Muscle layer of colon (tissue), 2 donors: Measurements from ENCODE around the gene ZNF791.
A peak's percentile ranks its signal among the peaks of the same experiment; 100 is the strongest.
"Not testable (repeated sequence)": the region's sequence is repeated elsewhere in the genome, so short reads cannot be mapped to it uniquely, and the experiment has no call there.

Experiments used
- H3K27ac ChIP-seq: one replicate; pipeline ENCODE4 v1.7.0; 2013; ENCODE audit warnings: low read depth, mild to moderate bottlenecking, low read length, moderate library complexity
- H3K27me3 ChIP-seq, 2 donors: one replicate each; pipeline ENCODE4 v1.7.0; 2013; ENCODE audit warnings: low read length in 2 of 2, mild to moderate bottlenecking in 2 of 2; ENCODE audit not compliant: insufficient read depth in 2 of 2, control insufficient read depth in 1 of 2
- H3K36me3 ChIP-seq: one replicate; pipeline ENCODE4 v1.7.0; 2013; ENCODE audit warnings: mild to moderate bottlenecking, low read length; ENCODE audit not compliant: insufficient read depth
- H3K4me1 ChIP-seq: one replicate; pipeline ENCODE4 v1.7.0; 2013; ENCODE audit warnings: mild to moderate bottlenecking, low read length; ENCODE audit not compliant: insufficient read depth
- H3K4me3 ChIP-seq, 2 donors: one replicate each; pipeline ENCODE4 v1.7.0; 2013; ENCODE audit warnings: low read length in 2 of 2, low read depth in 1 of 2, mild to moderate bottlenecking in 1 of 2, moderate library complexity in 1 of 2
- H3K9ac ChIP-seq: one replicate; pipeline ENCODE4 v1.7.0; 2013; ENCODE audit warnings: low read length
- H3K9me3 ChIP-seq: one replicate; pipeline ENCODE4 v1.7.0; 2013; ENCODE audit warnings: mild to moderate bottlenecking, low read length
- donor health status: abdominal sarcoma.
- donor health status: Adenocarcinoma of cecum.

ZNF791 gene

DNA sequence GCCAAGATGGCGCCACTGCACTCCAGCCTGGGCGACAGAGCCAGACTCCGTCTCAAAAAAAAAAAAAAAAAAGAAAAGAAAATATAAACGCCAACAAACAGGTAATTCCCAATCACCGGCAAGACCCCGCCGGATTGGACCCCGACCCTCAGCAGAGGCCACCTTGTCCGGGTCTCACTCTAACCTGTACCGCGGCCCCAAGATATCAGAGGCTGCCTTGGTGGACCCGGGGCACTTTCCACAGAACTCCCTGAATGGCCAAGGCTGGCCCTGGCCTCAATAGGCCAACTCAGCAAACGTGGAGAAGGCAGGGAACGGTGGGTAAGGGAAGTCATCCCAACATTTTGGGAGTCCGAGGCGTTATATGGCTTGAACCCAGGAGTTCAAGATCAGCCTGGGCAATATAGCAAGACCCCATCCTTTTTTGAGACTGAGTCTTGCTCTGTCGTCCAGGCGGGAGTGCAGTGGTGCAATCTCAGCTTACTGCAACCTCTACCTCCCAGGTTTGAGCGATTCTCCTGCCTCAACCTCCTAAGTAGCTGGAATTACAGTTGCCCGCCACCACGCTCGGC lies 28.0 kb downstream of the ZNF791 start:
- Histone ChIP-seq H3K9me3 (no peaks in the 10 kb centered on the region), H3K27me3 (no peaks in the 10 kb centered on the region), H3K4me3 (no peak overlapping the region), H3K4me1 (peaks cover 5% of the 10 kb centered on the region), H3K9ac (no peak overlapping the region), H3K27ac (no peak overlapping the region), H3K36me3 (no peaks in the 10 kb centered on the region)

DNA sequence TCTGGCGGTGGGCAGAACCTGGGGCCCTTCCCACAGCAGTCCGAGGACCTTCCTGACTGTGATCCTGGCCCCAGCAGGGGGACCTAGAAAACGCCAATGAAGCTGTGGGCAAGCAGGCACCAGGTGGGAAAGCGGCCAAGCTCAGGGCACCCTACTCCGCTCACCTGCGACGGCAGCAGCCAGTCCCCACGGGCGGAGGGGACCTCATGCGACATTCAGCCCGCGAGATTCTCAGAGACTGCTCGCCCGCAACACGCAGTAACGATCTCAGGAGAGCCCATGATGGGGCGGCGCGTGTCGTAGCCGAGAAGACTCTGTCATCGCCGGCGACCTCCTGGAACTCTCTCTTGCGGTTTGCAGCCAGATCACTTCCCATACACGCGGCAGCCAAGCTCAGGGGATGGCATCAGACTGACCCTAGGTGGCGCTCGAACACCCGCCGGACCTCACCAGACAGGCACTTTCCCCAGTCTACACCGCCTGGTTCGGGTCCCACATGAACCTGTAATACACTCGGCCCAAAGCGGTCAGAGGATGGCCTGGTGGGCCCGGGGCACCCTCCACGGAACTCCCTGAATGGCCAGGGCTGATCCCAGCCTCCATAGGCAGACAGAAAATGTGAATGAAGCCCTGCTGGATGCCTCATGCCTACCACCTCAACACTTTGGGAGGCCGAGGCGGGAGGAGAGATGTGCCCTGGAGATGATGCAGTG lies 29.3 kb downstream of the ZNF791 start:
- Histone ChIP-seq H3K27ac (no peak overlapping the region), H3K4me3 (peak overlapping the region; percentile 16 to 58), H3K4me1 (peaks cover 5% of the 10 kb centered on the region), H3K9ac (peak overlapping the region; percentile 41), H3K36me3 (no peaks in the 10 kb centered on the region), H3K27me3 (no peaks in the 10 kb centered on the region), H3K9me3 (no peaks in the 10 kb centered on the region)

- Histone ChIP-seq H3K27me3 (no peaks in the 10 kb centered on the region), H3K9me3 (no peaks in the 10 kb centered on the region), H3K4me1 (peaks cover 5% of the 10 kb centered on the region), H3K27ac (no peak overlapping the region), H3K4me3 (no peak overlapping the region), H3K9ac (no peak overlapping the region), H3K36me3 (no peaks in the 10 kb centered on the region)
Measured at GRCh38 chr19:12641456-12641855, 30.7 kb downstream of the ZNF791 start.

DNA sequence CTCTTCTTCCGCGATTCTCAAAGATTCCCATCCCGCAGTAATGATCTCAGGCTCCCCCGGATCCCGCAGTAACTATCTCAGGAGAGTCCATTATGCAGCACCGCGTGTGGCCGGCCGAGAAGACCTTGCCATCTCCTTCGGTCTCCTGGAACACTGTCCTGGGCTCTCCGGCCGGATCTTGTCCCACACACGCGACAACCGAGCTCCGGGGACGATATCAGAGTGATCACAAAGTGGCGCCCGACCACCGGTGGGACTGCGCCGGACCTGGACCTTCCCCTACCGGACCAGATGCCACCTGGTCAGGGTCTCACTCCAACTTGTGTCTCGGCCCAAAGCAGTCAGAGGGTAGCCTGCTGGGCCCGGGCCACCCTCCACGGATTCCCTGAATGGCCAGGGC lies 31.8 kb downstream of the ZNF791 start:
- Histone ChIP-seq H3K4me3 (no peak overlapping the region), H3K27ac (no peak overlapping the region), H3K27me3 (no peaks in the 10 kb centered on the region), H3K9me3 (no peaks in the 10 kb centered on the region), H3K36me3 (no peaks in the 10 kb centered on the region), H3K9ac (no peak overlapping the region), H3K4me1 (peaks cover 5% of the 10 kb centered on the region)

- H3K9me3 ChIP-seq, H3K36me3 ChIP-seq, H3K27me3 ChIP-seq, H3K9ac ChIP-seq, H3K4me3 ChIP-seq, H3K27ac ChIP-seq: not testable (repeated sequence)
- peaks cover 11% of the 10 kb centered on the region for H3K4me1 ChIP-seq
Measured at GRCh38 chr19:12643716-12644115, 33.0 kb downstream of the ZNF791 start.

DNA sequence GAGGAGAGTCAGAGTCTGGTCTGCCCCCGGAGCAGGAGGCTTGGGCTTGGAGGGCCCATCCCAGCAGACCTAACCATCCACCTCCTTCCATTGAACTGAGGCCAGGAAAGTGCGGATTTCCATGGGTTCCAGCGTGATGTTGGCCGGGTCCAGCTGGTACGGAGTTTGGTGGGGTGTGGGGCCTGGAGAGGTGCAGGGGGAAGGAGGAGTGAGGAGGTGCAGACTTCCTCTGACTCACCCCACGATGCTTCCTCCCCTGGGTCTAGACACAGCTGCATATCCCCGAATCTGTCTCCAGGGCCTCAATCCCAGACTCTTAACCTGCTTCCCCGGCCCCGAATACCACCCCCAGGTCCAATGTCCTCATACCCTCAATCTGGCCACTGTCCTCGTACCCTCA lies 35.8 kb downstream of the ZNF791 start:
- Histone ChIP-seq H3K9ac (no peak overlapping the region), H3K27me3 (no peaks in the 10 kb centered on the region), H3K4me1 (peaks cover 7% of the 10 kb centered on the region), H3K9me3 (no peaks in the 10 kb centered on the region), H3K4me3 (no peak overlapping the region), H3K27ac (no peak overlapping the region), H3K36me3 (no peaks in the 10 kb centered on the region)

- Histone ChIP-seq H3K36me3 (peaks cover 2% of the 10 kb centered on the region), H3K4me1 (peaks cover 7% of the 10 kb centered on the region), H3K4me3 (no peak overlapping the region), H3K9me3 (no peaks in the 10 kb centered on the region), H3K9ac (no peak overlapping the region), H3K27ac (no peak overlapping the region), H3K27me3 (no peaks in the 10 kb centered on the region)
Measured at GRCh38 chr19:12647047-12647446, 36.3 kb downstream of the ZNF791 start.

- peaks cover 7% of the 10 kb centered on the region for H3K4me1 ChIP-seq
- H3K27me3 ChIP-seq, result no peaks in the 10 kb centered on the region
- H3K27ac ChIP-seq, result no peak overlapping the region
- no peak overlapping the region for H3K9ac ChIP-seq
- H3K4me3 ChIP-seq, result peak overlapping the region in 1 of 2 donors; percentile 27
- H3K9me3 ChIP-seq, result no peaks in the 10 kb centered on the region
- H3K36me3 ChIP-seq, result peaks cover 6% of the 10 kb centered on the region
Measured at GRCh38 chr19:12647490-12648071, 36.9 kb downstream of the ZNF791 start.

DNA sequence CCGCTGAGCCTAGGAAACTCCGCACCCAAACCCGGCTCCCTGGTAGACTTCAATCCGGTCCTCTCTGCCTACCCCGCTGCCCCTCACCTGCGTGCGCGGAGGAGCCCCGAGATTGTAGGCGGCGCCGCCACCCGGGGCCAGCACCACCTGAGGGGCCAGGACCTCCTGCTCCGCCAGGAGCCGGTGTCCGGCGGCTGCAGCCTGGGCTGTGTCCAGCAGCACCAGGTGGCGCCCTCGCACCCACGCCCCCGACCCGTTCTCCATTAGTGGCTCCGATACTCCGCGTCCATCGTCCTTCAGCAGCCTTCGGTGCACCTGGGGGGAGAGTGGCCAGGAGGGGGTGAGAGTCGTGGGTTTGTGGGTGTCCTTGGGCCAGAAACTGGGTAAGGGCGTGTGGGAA lies 37.4 kb downstream of the ZNF791 start:
- Histone ChIP-seq H3K27me3 (no peaks in the 10 kb centered on the region), H3K4me3 (peak overlapping the region in 1 of 2 donors; percentile 27), H3K36me3 (peaks cover 6% of the 10 kb centered on the region), H3K4me1 (peaks cover 7% of the 10 kb centered on the region), H3K9me3 (no peaks in the 10 kb centered on the region), H3K27ac (no peak overlapping the region), H3K9ac (no peak overlapping the region)

GRCh38 chr19:12649941-12650340 lies 39.2 kb downstream of the ZNF791 start:
- Histone ChIP-seq H3K4me3 (no peak overlapping the region), H3K36me3 (peaks cover 6% of the 10 kb centered on the region), H3K9me3 (no peaks in the 10 kb centered on the region), H3K4me1 (peaks cover 7% of the 10 kb centered on the region), H3K9ac (no peak overlapping the region), H3K27ac (no peak overlapping the region), H3K27me3 (no peaks in the 10 kb centered on the region)

- Histone ChIP-seq H3K27ac (no peak overlapping the region), H3K27me3 (no peaks in the 10 kb centered on the region), H3K4me3 (no peak overlapping the region), H3K36me3 (peaks cover 24% of the 10 kb centered on the region), H3K9ac (no peak overlapping the region), H3K4me1 (peaks cover 7% of the 10 kb centered on the region), H3K9me3 (no peaks in the 10 kb centered on the region)
Measured at GRCh38 chr19:12652219-12652618, 41.5 kb downstream of the ZNF791 start.

GRCh38 chr19:12655546-12655945 lies 44.8 kb downstream of the ZNF791 start:
- Histone ChIP-seq H3K4me3 (no peak overlapping the region), H3K9ac (no peak overlapping the region), H3K9me3 (no peaks in the 10 kb centered on the region), H3K27ac (no peak overlapping the region), H3K4me1 (no peaks in the 10 kb centered on the region), H3K27me3 (no peaks in the 10 kb centered on the region), H3K36me3 (peaks cover 29% of the 10 kb centered on the region)
